ENCODE measurements around the gene OSTF1. TPM values are rescaled to one million over a fixed set of nuclear protein-coding genes. Genes with fewer than 3 reads are reported as not detected.

The OSTF1 gene
- total and polyA plus RNA-seq, 2 experiments from 2014 or later = 15.6 to 24.0 TPM

DNA sequence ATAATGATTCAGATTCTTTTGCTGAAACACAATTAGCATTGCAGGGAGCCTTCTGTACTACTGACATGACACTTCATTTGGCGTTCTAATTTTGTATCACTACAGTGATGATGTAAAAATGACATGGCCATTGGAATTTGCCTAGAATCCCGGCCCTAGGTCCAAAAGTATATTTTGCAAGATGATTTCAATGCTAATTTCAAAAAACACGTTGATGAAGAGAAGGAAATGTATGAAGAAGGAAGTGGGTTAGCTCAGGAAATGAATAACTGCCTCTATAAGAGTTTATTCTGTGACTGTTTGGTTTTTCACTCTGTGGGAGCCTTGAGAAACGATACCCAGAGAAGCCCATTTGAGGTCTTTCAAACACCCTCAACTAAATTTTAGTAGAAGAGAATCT lies 59.3 kb downstream of the OSTF1 start (continued):
- TF ChIP-seq NANOG (IDR thresholded peaks at IDR 0.05; ENCODE audit: borderline replicate concordance) = no peak
- no peak for TF ChIP-seq STAT1 (IDR thresholded peaks at IDR 0.05; ENCODE audit: unreplicated experiment)
- TF ChIP-seq POLR2AphosphoS5 (IDR thresholded peaks at IDR 0.05; ENCODE audit: low read depth) = no peak
- TF ChIP-seq CREB1 (CRISPR knock-in tag; IDR thresholded peaks at IDR 0.05; ENCODE audit: low read depth) = no peak

- Histone ChIP-seq H3K79me2 (replicated peaks; ENCODE audit: insufficient read depth) (no peaks in the 10 kb centered on the region), H2AFZ (no peak overlapping the region), H3K4me3 (no peak overlapping the region), H3K27ac (ENCODE audit: low read depth) (no peak overlapping the region), H3K27me3 (ENCODE audit: insufficient read depth) (no peaks in the 10 kb centered on the region), H3K4me1 (ENCODE audit: insufficient read depth) (no peaks in the 10 kb centered on the region), H3K36me3 (ENCODE audit: insufficient read depth) (no peaks in the 10 kb centered on the region), H4K20me1 (replicated peaks; ENCODE audit: insufficient read depth) (no peaks in the 10 kb centered on the region; the same call in 1 of the 2 replicates), H3K9me2 (ENCODE audit: insufficient read depth) (no peaks in the 10 kb centered on the region), H3K4me2 (no peak overlapping the region), H3F3A (replicated peaks; ENCODE audit: low read depth) (no peaks in the 10 kb centered on the region)
- peaks cover 4% of the 10 kb centered on the region for H3K27me3 Mint-ChIP-seq (ENCODE audit: insufficient read depth, low read depth, poor library complexity)
- H3K27ac Mint-ChIP-seq = no peak overlapping the region
- ATAC-seq (no peak), DNase-seq (ENCODE audit: low spot score) (no peak)
- H3K4me1 Mint-ChIP-seq = peaks cover 3% of the 10 kb centered on the region; the same call in 1 of the 3 replicates
- peaks cover 9% of the 10 kb centered on the region for H3K9me3 Mint-ChIP-seq
- H3K36me3 Mint-ChIP-seq (ENCODE audit: low read depth) = peaks cover 18% of the 10 kb centered on the region
- TF ChIP-seq, protein P1, sequence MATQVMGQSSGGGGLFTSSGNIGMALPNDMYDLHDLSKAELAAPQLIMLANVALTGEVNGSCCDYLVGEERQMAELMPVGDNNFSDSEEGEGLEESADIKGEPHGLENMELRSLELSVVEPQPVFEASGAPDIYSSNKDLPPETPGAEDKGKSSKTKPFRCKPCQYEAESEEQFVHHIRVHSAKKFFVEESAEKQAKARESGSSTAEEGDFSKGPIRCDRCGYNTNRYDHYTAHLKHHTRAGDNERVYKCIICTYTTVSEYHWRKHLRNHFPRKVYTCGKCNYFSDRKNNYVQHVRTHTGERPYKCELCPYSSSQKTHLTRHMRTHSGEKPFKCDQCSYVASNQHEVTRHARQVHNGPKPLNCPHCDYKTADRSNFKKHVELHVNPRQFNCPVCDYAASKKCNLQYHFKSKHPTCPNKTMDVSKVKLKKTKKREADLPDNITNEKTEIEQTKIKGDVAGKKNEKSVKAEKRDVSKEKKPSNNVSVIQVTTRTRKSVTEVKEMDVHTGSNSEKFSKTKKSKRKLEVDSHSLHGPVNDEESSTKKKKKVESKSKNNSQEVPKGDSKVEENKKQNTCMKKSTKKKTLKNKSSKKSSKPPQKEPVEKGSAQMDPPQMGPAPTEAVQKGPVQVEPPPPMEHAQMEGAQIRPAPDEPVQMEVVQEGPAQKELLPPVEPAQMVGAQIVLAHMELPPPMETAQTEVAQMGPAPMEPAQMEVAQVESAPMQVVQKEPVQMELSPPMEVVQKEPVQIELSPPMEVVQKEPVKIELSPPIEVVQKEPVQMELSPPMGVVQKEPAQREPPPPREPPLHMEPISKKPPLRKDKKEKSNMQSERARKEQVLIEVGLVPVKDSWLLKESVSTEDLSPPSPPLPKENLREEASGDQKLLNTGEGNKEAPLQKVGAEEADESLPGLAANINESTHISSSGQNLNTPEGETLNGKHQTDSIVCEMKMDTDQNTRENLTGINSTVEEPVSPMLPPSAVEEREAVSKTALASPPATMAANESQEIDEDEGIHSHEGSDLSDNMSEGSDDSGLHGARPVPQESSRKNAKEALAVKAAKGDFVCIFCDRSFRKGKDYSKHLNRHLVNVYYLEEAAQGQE (IDR thresholded peaks at IDR 0.05; ENCODE audit: unreplicated experiment) = no peak
- TF ChIP-seq EZH2phosphoT487 (IDR thresholded peaks at IDR 0.05; ENCODE audit: unreplicated experiment) (no peak), POLR2AphosphoS5 (IDR thresholded peaks at IDR 0.05; ENCODE audit: low read depth) (no peak), NANOG (IDR thresholded peaks at IDR 0.05; ENCODE audit: borderline replicate concordance) (no peak), JUNB (IDR thresholded peaks at IDR 0.05; ENCODE audit: unreplicated experiment) (no peak), ZNF331 (CRISPR knock-in tag; IDR thresholded peaks at IDR 0.05; ENCODE audit: low read depth) (no peak)
- H3K4me3 Mint-ChIP-seq = no peak overlapping the region
Measured at GRCh38 chr9:75148561-75148960, 60.2 kb downstream of the OSTF1 start.

GRCh38 chr9:75149841-75150241 lies 61.5 kb downstream of the OSTF1 start:
- Mint-ChIP-seq H3K4me1 (peaks cover 3% of the 10 kb centered on the region; the same call in 1 of the 3 replicates), H3K4me3 (no peak overlapping the region), H3K27me3 (ENCODE audit: insufficient read depth, low read depth, poor library complexity) (peaks cover 4% of the 10 kb centered on the region), H3K27ac (no peak overlapping the region), H3K9me3 (peaks cover 4% of the 10 kb centered on the region), H3K36me3 (ENCODE audit: low read depth) (peaks cover 5% of the 10 kb centered on the region)
- Histone ChIP-seq H3K4me2 (no peak overlapping the region), H3K79me2 (replicated peaks; ENCODE audit: insufficient read depth) (no peaks in the 10 kb centered on the region), H2AFZ (no peak overlapping the region), H3K27me3 (ENCODE audit: insufficient read depth) (no peaks in the 10 kb centered on the region), H3F3A (replicated peaks; ENCODE audit: low read depth) (no peaks in the 10 kb centered on the region), H4K20me1 (replicated peaks; ENCODE audit: insufficient read depth) (no peaks in the 10 kb centered on the region; the same call in 1 of the 2 replicates), H3K36me3 (ENCODE audit: insufficient read depth) (no peaks in the 10 kb centered on the region), H3K4me3 (no peak overlapping the region), H3K27ac (ENCODE audit: low read depth) (no peak overlapping the region), H3K9me2 (ENCODE audit: insufficient read depth) (no peaks in the 10 kb centered on the region), H3K4me1 (ENCODE audit: insufficient read depth) (no peaks in the 10 kb centered on the region)
- DNase-seq (ENCODE audit: low spot score) (no peak), ATAC-seq (no peak)
- TF ChIP-seq JUNB (IDR thresholded peaks at IDR 0.05; ENCODE audit: unreplicated experiment) (no peak), ZNF114 (CRISPR knock-in tag; IDR thresholded peaks at IDR 0.05) (no peak), ETS1 (IDR thresholded peaks at IDR 0.05) (no peak), EZH2 (IDR thresholded peaks at IDR 0.05; ENCODE audit: low read depth, unreplicated experiment) (no peak), EZH2phosphoT487 (IDR thresholded peaks at IDR 0.05; ENCODE audit: unreplicated experiment) (no peak), NANOG (IDR thresholded peaks at IDR 0.05; ENCODE audit: borderline replicate concordance) (no peak), ZNF331 (CRISPR knock-in tag; IDR thresholded peaks at IDR 0.05; ENCODE audit: low read depth) (no peak)
